ENCODE data around the gene RPS19.

RPS19 gene

GRCh38 chr19:41879670-41880328 is 19.7 kb downstream of the RPS19 start:
- DNase-seq = no peak

GRCh38 chr19:41880329-41880708 is 20.3 kb downstream of the RPS19 start:
- no peak for DNase-seq

DNA sequence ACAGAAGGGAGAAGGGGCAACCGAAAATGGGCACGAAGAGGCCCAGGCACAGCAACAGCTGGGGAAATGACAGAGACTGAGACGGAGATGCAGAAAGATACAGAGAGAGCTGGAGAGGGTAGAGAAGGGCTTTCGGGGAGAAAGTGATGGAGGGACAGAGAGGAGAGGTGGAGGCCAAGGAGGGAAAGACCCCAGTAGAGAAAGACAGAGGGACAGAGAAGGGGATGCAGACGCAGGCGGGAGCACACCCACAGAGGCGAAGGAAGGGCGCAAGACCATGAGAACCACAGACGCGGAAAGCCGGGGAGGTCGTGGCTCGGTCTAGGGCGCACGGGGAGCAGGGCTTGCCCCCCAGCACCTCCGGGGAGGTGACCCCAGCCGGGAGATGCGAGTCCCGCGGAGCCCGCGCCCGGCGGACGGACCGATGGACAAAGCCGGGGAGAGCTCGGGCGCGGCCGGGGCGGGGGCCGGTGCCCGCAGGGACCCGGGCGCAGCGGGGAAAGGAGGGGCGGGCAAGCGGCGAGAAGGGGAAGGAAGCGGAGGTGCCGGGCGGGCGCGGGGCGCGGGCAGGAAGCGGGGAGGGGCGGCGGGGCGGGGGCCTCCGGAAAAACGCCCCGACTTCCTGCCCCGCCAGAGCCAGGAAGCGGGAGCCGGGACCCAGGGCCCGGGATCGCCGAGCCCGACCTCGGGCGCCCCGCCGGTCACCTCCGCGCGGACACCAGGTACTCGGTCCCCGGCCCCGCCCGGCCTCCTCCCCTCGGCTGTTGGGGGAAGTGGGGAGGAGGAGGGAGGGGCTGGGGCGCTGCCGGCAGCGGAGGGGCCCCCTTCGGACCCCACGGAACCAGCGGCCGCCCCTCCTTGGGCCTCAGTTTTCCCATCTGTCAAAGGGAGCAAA is 22.8 kb downstream of the RPS19 start, which contains the start of gene ARHGEF1:
Gene ARHGEF1, plus strand, starts transcription at position 617 of the 895 bp plus-strand sequence. CDS start 4,899 bp downstream, outside the sequence.
- DNase-seq = peak; percentile 33 to 77 (median 57)

- DNase-seq = no peak
These were observed 23.4 kb downstream of the RPS19 start for GRCh38 chr19:41883463-41883820.

DNA sequence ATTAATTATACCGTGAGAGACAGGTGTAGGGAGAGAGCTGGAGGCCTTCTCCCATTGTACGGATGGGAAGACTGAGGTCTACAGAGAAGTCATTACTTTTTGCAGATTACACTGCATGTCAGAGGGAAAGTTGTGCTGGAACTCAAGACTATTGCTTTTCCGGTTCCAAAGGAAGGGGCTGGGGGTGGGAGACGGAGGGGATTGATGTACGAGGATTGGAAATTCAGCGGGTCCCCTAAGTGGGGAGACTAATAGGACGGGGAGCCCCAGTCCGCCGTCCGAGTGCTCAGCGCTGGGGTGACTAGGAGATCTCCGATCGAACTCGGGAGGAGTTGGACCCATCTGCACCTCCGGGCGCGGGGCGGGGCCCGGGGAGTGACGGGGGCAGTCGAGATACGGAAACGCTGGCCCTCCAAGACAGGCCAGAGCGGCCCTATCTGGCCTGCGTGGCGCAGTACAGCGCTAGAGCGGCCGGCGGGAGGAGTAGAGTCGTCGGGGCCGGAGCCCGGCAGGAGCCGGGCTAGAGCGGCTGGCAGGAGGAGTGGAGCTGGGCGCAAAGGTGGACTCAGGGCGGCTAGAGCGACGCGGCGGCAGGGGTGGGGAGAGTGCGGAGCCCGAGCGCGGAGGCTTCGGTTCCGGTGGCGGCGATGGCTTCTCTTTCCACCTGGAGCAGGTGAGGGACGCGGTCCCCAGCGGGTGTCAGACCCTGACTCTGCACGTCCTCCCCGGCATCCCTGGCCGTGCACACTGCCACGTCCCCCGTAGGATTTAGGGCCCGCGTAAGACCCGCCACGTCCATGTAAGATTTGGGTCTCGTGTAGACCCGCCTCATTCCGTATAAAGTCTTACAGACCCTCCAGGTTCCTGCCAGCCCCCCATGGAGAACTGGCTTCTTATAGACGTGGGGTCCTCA is 24.0 kb downstream of the RPS19 start:
- peak; percentile 52 to 97 (median 80) for DNase-seq

DNA sequence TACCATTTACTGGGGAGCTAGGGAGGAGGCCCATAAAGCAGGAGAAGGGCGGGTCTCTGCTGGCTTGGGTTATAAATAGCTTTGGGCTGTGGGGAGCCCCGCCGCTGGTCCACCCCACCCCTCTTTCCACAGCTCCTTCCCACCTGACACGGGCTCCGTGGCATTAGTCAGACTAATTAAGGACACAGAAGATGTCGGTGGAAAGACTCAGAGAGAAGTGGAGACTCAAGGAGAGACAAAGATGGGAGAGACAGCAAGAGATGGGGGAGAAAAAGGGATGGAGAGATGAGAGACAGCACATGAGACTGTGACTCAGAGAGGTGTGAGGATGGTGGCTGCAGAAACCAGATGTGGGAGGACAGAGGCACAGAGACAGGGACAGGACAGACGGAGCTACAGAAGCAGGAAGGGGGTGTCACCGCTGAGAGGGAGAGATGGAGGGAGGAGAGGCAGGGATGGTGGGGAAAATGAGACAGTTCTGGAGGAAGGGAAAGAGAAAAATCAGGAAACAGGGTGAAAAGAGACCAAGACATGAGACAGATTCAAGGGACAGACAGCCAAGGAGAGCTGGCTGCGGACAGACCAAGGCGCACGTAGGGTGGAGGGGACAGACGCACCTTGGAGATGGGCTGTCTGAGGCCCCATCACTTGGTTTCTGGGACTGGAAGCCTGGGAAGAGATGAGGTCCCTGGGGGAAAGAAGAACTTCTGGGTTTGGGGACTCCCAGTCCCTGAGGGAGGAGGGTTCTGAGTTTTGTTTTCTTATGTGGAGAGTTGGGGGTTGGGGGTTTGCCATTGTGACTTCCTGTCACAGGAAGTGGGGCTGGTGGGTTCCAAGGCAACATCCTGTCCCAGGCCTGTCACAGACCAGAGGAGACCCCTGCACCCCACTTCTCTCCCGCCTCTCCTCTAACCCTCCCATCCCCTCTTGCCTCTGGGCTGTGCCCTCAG is 27.0 kb downstream of the RPS19 start:
- DNase-seq = peak in 3 of 5 experiments; percentile 55 to 95 (median 90)

GRCh38 chr19:41887711-41888382 is 27.8 kb downstream of the RPS19 start:
- DNase-seq = peak; percentile 35 to 88 (median 75)

GRCh38 chr19:41888926-41889325 is 28.9 kb downstream of the RPS19 start:
- peak in 1 of 5 experiments; percentile 57 for DNase-seq

DNA sequence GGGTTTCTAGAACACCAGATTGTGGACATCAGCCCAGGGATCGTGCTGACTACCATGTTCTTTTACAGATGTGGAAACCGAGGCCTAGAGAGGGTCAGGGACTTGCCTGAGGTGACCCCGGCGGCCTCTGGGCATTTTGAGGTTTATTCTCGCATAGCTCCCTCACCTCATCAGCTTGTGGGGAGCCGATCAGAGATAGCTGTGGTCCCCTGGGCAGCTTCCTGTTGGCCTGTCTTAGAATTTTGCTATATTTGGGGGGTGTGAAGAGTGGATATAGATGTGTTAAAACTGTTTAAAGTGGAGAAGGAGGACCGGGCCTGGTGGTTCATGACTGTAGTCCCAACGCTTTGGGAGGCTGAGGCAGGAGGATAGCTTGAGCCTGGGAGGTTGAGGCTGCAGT is 29.8 kb downstream of the RPS19 start:
- DNase-seq = no peak

DNA sequence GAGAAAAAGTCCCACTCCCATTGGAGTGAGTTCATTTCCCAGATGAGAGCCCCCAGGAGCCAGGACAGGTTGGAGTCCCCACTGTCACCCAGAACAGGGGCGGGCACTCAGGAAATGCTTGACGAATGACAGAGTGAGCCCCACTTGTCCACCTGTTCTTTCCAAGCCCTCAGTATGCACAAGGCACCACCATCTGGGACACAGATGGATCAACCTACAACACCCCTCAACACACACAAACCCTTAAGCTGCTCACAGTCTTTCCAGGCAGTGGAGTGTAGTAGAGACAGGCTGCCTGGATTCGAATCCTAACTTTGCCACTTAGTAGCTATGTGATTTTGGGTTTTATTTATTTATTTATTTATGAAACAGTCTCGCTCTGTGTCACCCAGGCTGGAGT is 30.9 kb downstream of the RPS19 start:
- no peak for DNase-seq

DNA sequence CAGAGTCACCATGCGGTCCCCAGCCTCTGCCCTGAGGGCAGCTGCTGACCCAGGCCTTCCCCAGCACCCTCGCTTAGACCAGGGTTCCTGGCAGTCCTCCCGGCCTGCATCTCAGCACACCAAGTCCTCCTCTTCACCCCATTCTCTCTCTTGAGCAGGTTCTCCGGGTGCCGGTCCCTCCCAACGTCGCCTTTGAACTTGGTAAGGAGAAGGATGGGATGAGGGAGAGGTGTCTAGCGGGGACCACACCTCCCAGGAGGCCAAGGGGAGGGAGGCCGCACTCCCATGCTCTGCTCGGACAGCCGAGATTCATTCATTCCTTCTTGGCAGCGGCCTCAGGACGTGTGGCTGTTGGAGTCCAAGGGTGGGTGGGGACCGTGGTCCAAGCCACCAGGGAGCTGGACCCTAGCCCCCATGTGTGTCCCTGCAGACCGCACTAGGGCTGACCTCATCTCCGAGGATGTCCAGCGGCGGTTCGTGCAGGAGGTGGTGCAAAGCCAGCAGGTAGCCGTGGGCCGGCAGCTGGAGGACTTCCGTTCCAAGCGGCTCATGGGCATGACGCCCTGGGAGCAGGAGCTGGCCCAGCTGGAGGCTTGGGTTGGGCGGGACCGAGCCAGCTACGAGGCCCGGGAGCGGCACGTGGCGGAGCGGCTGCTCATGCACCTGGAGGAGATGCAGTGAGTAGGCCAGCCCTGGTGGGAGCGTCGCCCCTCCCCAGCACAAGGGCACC is 32.3 kb downstream of the RPS19 start:
- no peak for DNase-seq

DNA sequence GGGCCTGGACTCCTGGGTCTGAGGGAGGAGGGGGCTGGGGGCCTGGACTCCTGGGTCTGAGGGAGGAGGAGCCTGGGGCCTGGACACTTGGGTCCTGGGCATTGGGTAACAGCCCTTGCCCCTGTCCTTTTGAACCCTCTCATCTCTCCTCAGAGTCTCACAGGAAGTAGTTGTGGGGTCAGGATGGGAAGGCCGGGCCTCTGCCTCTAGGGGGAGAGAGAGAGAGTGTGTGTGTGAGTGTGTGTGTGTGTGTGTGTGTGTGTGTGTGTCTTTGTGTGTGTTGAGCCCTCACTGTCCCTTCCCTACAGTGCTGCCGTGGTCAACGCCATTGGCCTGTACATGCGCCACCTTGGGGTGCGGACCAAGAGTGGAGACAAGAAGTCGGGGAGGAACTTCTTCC is 33.8 kb downstream of the RPS19 start:
- peak in 1 of 5 experiments; percentile 75 for DNase-seq

- DNase-seq = no peak
These were observed 34.3 kb downstream of the RPS19 start for GRCh38 chr19:41894350-41894749.

- no peak for DNase-seq
These were observed 35.9 kb downstream of the RPS19 start for GRCh38 chr19:41895745-41896580.

DNA sequence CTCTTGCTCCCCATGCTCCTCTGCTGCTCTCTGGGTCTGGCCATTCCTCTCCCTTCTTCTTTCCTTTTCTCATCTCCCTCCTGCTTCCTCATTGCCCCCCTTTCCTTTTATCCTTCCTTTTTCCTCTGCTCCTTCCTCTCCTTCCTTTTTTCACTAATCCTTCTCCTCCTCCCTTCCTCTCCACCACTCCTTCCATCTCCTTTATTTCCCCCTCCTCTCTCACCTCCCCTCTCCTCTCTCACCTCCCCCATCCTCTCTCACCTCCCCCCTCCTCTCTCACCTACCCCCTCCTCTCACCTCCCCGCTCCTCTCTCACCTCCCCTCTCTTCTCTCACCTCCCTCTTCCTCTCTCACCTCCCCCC is 36.5 kb downstream of the RPS19 start:
- DNase-seq = no peak

- no peak for DNase-seq
These were observed 37.1 kb downstream of the RPS19 start for GRCh38 chr19:41897181-41897580.

DNA sequence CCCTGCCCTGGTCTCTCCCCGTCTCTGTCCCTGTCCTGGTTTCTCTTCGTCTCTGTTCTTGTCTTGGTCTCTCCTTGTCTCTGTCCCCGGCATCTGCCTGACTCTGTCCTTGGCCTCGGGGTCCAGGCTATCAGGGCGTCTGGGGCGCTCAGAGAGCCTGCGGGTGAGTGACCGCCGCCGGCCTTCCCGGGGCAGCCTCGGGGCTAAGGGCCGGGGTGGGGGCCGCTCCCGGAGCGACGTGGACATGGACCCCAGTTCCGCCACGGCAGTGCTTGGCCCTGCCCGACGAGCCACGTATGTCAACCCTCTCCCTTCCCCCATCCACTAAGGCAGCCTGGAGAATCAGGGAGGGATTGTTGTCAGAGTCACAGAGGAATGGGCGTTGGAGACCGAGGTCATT is 37.8 kb downstream of the RPS19 start:
- DNase-seq = no peak

GRCh38 chr19:41898235-41898634 is 38.2 kb downstream of the RPS19 start:
- DNase-seq = no peak

GRCh38 chr19:41901707-41902360 is 41.8 kb downstream of the RPS19 start:
- DNase-seq = no peak

All from T-helper 2 cell (primary cell).